B cell (primary cell): ENCODE results near the gene ACSM6.

Experiments used
- EZH2 ChIP-seq: IDR thresholded peaks from 2 replicates; pipeline ENCODE4 v1.6.1; 2012; ENCODE audit warnings: borderline replicate concordance, low read depth, mild to moderate bottlenecking, moderate library complexity, low read length; ENCODE audit not compliant: insufficient read depth, poor library complexity, severe bottlenecking
- TF ChIP-seq, protein P1 (sequence below): fragments of 200-600 bp; IDR thresholded peaks from one replicate; pipeline ENCODE4 v1.8.0; 2022; ENCODE audit warnings: antibody characterized with exemption, mild to moderate bottlenecking

DNA sequence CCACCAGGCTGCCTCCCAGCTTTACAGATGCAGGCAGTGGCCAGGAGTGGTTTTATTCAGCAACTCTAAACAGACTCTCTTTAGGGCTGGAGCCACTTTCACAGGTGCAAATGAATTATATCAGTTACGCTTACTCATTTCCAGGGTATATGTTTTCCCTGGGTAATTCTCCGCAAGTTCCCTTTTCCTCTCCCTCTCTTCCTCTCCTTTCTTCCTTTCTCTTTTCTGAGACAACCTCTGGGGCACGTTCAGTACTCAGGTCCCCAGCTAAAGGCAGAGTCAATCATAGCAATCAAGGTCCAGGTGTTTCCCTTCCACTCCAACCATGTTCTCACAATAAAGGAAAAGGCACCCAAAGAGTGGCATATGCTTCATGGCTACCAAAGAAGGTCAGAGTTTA lies 55.4 kb downstream of the ACSM6 start:
- TF ChIP-seq, protein P1, sequence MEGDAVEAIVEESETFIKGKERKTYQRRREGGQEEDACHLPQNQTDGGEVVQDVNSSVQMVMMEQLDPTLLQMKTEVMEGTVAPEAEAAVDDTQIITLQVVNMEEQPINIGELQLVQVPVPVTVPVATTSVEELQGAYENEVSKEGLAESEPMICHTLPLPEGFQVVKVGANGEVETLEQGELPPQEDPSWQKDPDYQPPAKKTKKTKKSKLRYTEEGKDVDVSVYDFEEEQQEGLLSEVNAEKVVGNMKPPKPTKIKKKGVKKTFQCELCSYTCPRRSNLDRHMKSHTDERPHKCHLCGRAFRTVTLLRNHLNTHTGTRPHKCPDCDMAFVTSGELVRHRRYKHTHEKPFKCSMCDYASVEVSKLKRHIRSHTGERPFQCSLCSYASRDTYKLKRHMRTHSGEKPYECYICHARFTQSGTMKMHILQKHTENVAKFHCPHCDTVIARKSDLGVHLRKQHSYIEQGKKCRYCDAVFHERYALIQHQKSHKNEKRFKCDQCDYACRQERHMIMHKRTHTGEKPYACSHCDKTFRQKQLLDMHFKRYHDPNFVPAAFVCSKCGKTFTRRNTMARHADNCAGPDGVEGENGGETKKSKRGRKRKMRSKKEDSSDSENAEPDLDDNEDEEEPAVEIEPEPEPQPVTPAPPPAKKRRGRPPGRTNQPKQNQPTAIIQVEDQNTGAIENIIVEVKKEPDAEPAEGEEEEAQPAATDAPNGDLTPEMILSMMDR = no peak
- TF ChIP-seq EZH2 = no peak
